GM23248 (cell line): ENCODE data around the gene TOMM40L. TPM values are rescaled to one million over a fixed set of nuclear protein-coding genes. Genes with fewer than 3 reads are reported as not detected.
"Not testable (repeated sequence)": the region's sequence is repeated elsewhere in the genome, so short reads cannot be mapped to it uniquely, and the experiment has no call there.

Experiments
- DNase-seq: peaks from one replicate; pipeline ENCODE4 v3.0.0-alpha.2; 2015
- H2AFZ ChIP-seq: fragments of 200-600 bp; sonication (generic); 2 replicates; pipeline ENCODE4 v1.6.1; 2016; ENCODE audit warnings: antibody characterized with exemption
- H3F3A ChIP-seq: fragments of 200-600 bp; sonication (generic); 2 replicates; pipeline ENCODE4 v1.6.1; 2016; ENCODE audit warnings: mild to moderate bottlenecking, antibody characterized with exemption, mixed run types; ENCODE audit not compliant: insufficient read depth
- H3K27ac ChIP-seq: fragments of 200-600 bp; sonication (generic); 2 replicates; pipeline ENCODE4 v1.5.1; 2016; ENCODE audit warnings: mild to moderate bottlenecking
- H3K27me3 ChIP-seq: fragments of 200-600 bp; sonication (generic); replicated peaks from 2 replicates; pipeline ENCODE4 v1.6.1; 2016; ENCODE audit warnings: mild to moderate bottlenecking; ENCODE audit not compliant: insufficient read depth
- H3K36me3 ChIP-seq: fragments of 200-600 bp; sonication (generic); 2 replicates; pipeline ENCODE4 v1.6.1; 2016; ENCODE audit warnings: low read depth, mild to moderate bottlenecking
- H3K4me1 ChIP-seq: fragments of 200-600 bp; sonication (generic); 2 replicates; pipeline ENCODE4 v1.6.1; 2016; ENCODE audit warnings: mild to moderate bottlenecking; ENCODE audit not compliant: insufficient read depth
- H3K4me2 ChIP-seq: fragments of 200-600 bp; sonication (generic); one replicate; pipeline ENCODE4 v1.6.1; 2016; ENCODE audit warnings: mild to moderate bottlenecking; ENCODE audit not compliant: unreplicated experiment
- H3K4me3 ChIP-seq: fragments of 200-600 bp; sonication (generic); 2 replicates; pipeline ENCODE4 v1.5.1; 2016; ENCODE audit warnings: mild to moderate bottlenecking
- H3K79me2 ChIP-seq: fragments of 200-600 bp; sonication (generic); 2 replicates; pipeline ENCODE4 v1.6.1; 2016; ENCODE audit warnings: mild to moderate bottlenecking; ENCODE audit not compliant: insufficient read depth
- H3K9ac ChIP-seq: fragments of 200-600 bp; sonication (generic); 2 replicates; pipeline ENCODE4 v1.6.1; 2016; ENCODE audit warnings: mild to moderate bottlenecking
- H3K9me2 ChIP-seq: fragments of 200-600 bp; sonication (generic); 2 replicates; pipeline ENCODE4 v1.6.1; 2016; ENCODE audit warnings: mixed run types, mild to moderate bottlenecking, moderate library complexity; ENCODE audit not compliant: insufficient read depth
- H3K9me3 ChIP-seq: fragments of 200-600 bp; sonication (generic); one replicate; pipeline ENCODE4 v1.6.1; 2017; ENCODE audit warnings: low read depth
- H4K20me1 ChIP-seq: fragments of 200-600 bp; sonication (generic); 2 replicates; pipeline ENCODE4 v1.6.0; 2016; ENCODE audit not compliant: insufficient read depth
- EZH2 ChIP-seq: fragments of 200-600 bp; sonication (generic); IDR thresholded peaks from 2 replicates; pipeline ENCODE4 v1.6.1; 2018; ENCODE audit warnings: antibody characterized with exemption, mild to moderate bottlenecking; ENCODE audit not compliant: insufficient read depth, poor library complexity, severe bottlenecking
- EZH2phosphoT487 ChIP-seq: fragments of 200-600 bp; sonication (generic); IDR thresholded peaks from 2 replicates; pipeline ENCODE4 v1.6.1; 2018; ENCODE audit warnings: antibody characterized with exemption, moderate library complexity, mild to moderate bottlenecking, low read depth; ENCODE audit not compliant: insufficient read depth
- WGBS, 2 experiments: methylation state at CpG; one replicate each; pipeline ENCODE4 v1.1.6; 2015 to 2017; ENCODE audit warnings: low lambda C conversion rate in 2 of 2, low coverage in 1 of 2; ENCODE audit errors: missing lambda C conversion rate in 2 of 2; 5-methylcytosine and 5-hydroxymethylcytosine counted together
- in situ Hi-C: fragments of 300-500 bp; cut with MboI; formaldehyde crosslinking; loops from 2 replicates; pipeline ENCODE4 v1.15.0; 2020
- polyA plus RNA-seq: library from polyadenylated mRNA; unstranded; fragments of >200 nt; fragmentation: Nextera tagmentation; extraction: Ambion mirVana; gene quantifications from 2 replicates; pipeline ENCODE4 v1.2.1, GENCODE V29; 2016
- total RNA-seq: library from RNA; depleted of rRNA; stranded (reverse); fragments of >200 nt; shearing (Covaris generic); gene quantifications from 2 replicates; pipeline ENCODE4 v1.2.3, GENCODE V29; 2014

Gene TOMM40L
- total and polyA plus RNA-seq, 2 experiments from 2014 or later, result 5.7 to 6.5 TPM

GRCh38 chr1:161223805-161224694, 1.8 kb upstream of the TOMM40L start:
- H3K4me3 ChIP-seq, result no peak overlapping the region
- no peaks in the 10 kb centered on the region for H3K27me3 ChIP-seq
- no peak overlapping the region for H3K9ac ChIP-seq
- peaks cover 11% of the 10 kb centered on the region; the same call in 1 of the 2 replicates for H3K4me1 ChIP-seq
- no peaks in the 10 kb centered on the region for H3K36me3 ChIP-seq
- TF ChIP-seq EZH2 (no peak), EZH2phosphoT487 (no peak)
- H3F3A ChIP-seq, result peaks cover 5% of the 10 kb centered on the region; the same call in 1 of the 2 replicates
- H3K27ac ChIP-seq, result no peak overlapping the region
- peaks cover 7% of the 10 kb centered on the region for H3K79me2 ChIP-seq
- WGBS, 2 experiments, result 94 to 95% methylated on average over 7 of the region's 7 CpGs
- no peaks in the 10 kb centered on the region for H3K9me3 ChIP-seq
- DNase-seq, result no peak
- in situ Hi-C loops, result no loop called here
- H3K4me2 ChIP-seq, result no peak overlapping the region
- no peaks in the 10 kb centered on the region for H3K9me2 ChIP-seq
- H2AFZ ChIP-seq, result no peak overlapping the region
- H4K20me1 ChIP-seq, result no peaks in the 10 kb centered on the region

- H3K4me1 ChIP-seq, result peaks cover 11% of the 10 kb centered on the region; the same call in 1 of the 2 replicates
- in situ Hi-C loops, H4K20me1 ChIP-seq, H3K27ac ChIP-seq, H3F3A ChIP-seq, H3K36me3 ChIP-seq, DNase-seq, H3K27me3 ChIP-seq, H3K9ac ChIP-seq, H3K79me2 ChIP-seq, H3K9me2 ChIP-seq, H3K4me3 ChIP-seq, H3K9me3 ChIP-seq, H3K4me2 ChIP-seq: not testable (repeated sequence)
- H2AFZ ChIP-seq, result peak overlapping the region; percentile 97
- WGBS, 2 experiments, result 87% methylated on average over 12 to 13 of the region's 13 CpGs
These were observed 1.2 kb upstream of the TOMM40L start for GRCh38 chr1:161224695-161225087.

GRCh38 chr1:161225178-161225533, 704 bp upstream of the TOMM40L start:
- H3K79me2 ChIP-seq, result peaks cover 7% of the 10 kb centered on the region
- H3K4me3 ChIP-seq, result peak overlapping the region; percentile 30; the same call in 1 of the 2 replicates
- no peak for TF ChIP-seq EZH2phosphoT487
- no peak for TF ChIP-seq EZH2
- H3K9me2 ChIP-seq, result no peaks in the 10 kb centered on the region
- no peaks in the 10 kb centered on the region for H3K9me3 ChIP-seq
- WGBS, 2 experiments, result 44 to 48% methylated on average over 7 of the region's 7 CpGs
- H3K9ac ChIP-seq, result no peak overlapping the region
- in situ Hi-C loops, result no loop called here
- H3K27me3 ChIP-seq, result no peaks in the 10 kb centered on the region
- no peaks in the 10 kb centered on the region for H4K20me1 ChIP-seq
- peaks cover 11% of the 10 kb centered on the region; the same call in 1 of the 2 replicates for H3K4me1 ChIP-seq
- peak overlapping the region; percentile 45 for H3K4me2 ChIP-seq
- H2AFZ ChIP-seq, result peak overlapping the region; percentile 97
- DNase-seq, result no peak
- H3K36me3 ChIP-seq, result no peaks in the 10 kb centered on the region; the same call in 1 of the 2 replicates
- H3F3A ChIP-seq, result peaks cover 5% of the 10 kb centered on the region; the same call in 1 of the 2 replicates
- peak overlapping the region; percentile 45; the same call in 1 of the 2 replicates for H3K27ac ChIP-seq

- 14 to 15% methylated on average over 11 to 15 of the region's 15 CpGs for WGBS, 2 experiments
- Histone ChIP-seq H3K9ac (peak overlapping the region; percentile 80), H3K79me2 (peaks cover 7% of the 10 kb centered on the region), H3K36me3 (no peaks in the 10 kb centered on the region; the same call in 1 of the 2 replicates), H4K20me1 (no peaks in the 10 kb centered on the region), H3K4me1 (peaks cover 11% of the 10 kb centered on the region; the same call in 1 of the 2 replicates), H2AFZ (peak overlapping the region; percentile 93), H3F3A (peaks cover 5% of the 10 kb centered on the region; the same call in 1 of the 2 replicates), H3K4me2 (peak overlapping the region; percentile 73), H3K9me2 (no peaks in the 10 kb centered on the region), H3K4me3 (peak overlapping the region; percentile 91), H3K9me3 (no peaks in the 10 kb centered on the region), H3K27me3 (no peaks in the 10 kb centered on the region), H3K27ac (no peak overlapping the region)
- in situ Hi-C loops, result no loop called here
- TF ChIP-seq EZH2 (no peak), EZH2phosphoT487 (no peak)
- no peak for DNase-seq
These were observed 456 bp downstream of the TOMM40L start for GRCh38 chr1:161226320-161226711.
